ENCODE results near the gene AMER1. TPM values are rescaled to one million over a fixed set of nuclear protein-coding genes. Genes with fewer than 3 reads are reported as not detected.

The AMER1 gene
- total RNA-seq, 4 donors from 2014 or later: 4.0 to 11.1 (median 5.1) TPM

GRCh38 chrX:64186974-64187761 lies 18.3 kb downstream of the AMER1 start:
- H3K9me3 ChIP-seq: no peaks in the 10 kb centered on the region
- DNase-seq: no peak
- intact Hi-C loops (cut with DNase I): no loop called here
- TF ChIP-seq, protein P1, sequence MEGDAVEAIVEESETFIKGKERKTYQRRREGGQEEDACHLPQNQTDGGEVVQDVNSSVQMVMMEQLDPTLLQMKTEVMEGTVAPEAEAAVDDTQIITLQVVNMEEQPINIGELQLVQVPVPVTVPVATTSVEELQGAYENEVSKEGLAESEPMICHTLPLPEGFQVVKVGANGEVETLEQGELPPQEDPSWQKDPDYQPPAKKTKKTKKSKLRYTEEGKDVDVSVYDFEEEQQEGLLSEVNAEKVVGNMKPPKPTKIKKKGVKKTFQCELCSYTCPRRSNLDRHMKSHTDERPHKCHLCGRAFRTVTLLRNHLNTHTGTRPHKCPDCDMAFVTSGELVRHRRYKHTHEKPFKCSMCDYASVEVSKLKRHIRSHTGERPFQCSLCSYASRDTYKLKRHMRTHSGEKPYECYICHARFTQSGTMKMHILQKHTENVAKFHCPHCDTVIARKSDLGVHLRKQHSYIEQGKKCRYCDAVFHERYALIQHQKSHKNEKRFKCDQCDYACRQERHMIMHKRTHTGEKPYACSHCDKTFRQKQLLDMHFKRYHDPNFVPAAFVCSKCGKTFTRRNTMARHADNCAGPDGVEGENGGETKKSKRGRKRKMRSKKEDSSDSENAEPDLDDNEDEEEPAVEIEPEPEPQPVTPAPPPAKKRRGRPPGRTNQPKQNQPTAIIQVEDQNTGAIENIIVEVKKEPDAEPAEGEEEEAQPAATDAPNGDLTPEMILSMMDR (IDR thresholded peaks at IDR 0.05): no peak
- no peaks in the 10 kb centered on the region for H3K27me3 ChIP-seq
- no peak overlapping the region for H3K4me3 ChIP-seq
- WGBS, 2 donors: no CpG with 5 or more reads among the region's 1 CpG
- peaks cover 0 to 40% (median 0%) of the 10 kb centered on the region in 3 donors for H3K36me3 ChIP-seq
- no peaks in the 10 kb centered on the region for H3K4me1 ChIP-seq
- no peak overlapping the region for H3K27ac ChIP-seq

- no peaks in the 10 kb centered on the region for H3K9me3 ChIP-seq
- intact Hi-C loops (cut with DNase I): no loop called here
- 86% methylated on average over 2 of the region's 2 CpGs; no CpG with 5 or more reads in 1 of the 2 donors for WGBS, 2 donors
- no peaks in the 10 kb centered on the region for H3K27me3 ChIP-seq
- no peak overlapping the region for H3K27ac ChIP-seq
- TF ChIP-seq, protein P1 (IDR thresholded peaks at IDR 0.05): no peak
- TF ChIP-seq POLR2A (IDR thresholded peaks at IDR 0.05): no peak
- peaks cover 0 to 13% (median 0%) of the 10 kb centered on the region in 3 donors for H3K36me3 ChIP-seq
- no peaks in the 10 kb centered on the region for H3K4me1 ChIP-seq
- no peak for DNase-seq
- no peak overlapping the region for H3K4me3 ChIP-seq
These were observed 21.1 kb downstream of the AMER1 start for GRCh38 chrX:64184396-64184795.

GRCh38 chrX:64182208-64182607 lies 23.3 kb downstream of the AMER1 start:
- WGBS, 2 donors: 71 to 77% methylated on average over 2 of the region's 2 CpGs
- intact Hi-C loops (cut with DNase I): no loop called here
- no peaks in the 10 kb centered on the region for H3K9me3 ChIP-seq
- H3K4me3 ChIP-seq: no peak overlapping the region
- TF ChIP-seq, protein P1 (IDR thresholded peaks at IDR 0.05): no peak
- TF ChIP-seq POLR2A (IDR thresholded peaks at IDR 0.05): no peak
- no peaks in the 10 kb centered on the region for H3K4me1 ChIP-seq
- peaks cover 0 to 2% (median 0%) of the 10 kb centered on the region in 3 donors for H3K36me3 ChIP-seq
- no peaks in the 10 kb centered on the region for H3K27me3 ChIP-seq
- no peak overlapping the region for H3K27ac ChIP-seq
- no peak for DNase-seq

DNA sequence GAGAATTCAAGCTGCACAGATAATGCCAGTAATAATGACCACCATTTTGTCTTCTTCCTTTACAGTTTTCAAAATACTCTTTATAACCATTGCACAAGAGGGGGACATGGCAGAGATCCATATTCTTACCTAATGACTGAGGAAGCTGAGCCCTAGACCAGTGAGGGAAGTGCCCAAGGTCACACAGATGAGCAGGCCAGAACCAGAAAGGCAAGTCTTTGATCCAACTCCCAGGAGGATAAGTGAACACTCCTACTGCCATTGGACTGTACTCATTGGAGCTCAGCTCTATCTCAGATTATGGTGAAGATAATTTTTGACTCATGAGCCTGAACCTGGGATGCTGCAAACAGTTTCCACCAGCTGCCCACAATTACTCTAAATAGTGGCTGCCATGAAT lies 28.6 kb downstream of the AMER1 start:
- Histone ChIP-seq H3K36me3 (no peaks in the 10 kb centered on the region), H3K4me3 (no peak overlapping the region), H3K27me3 (no peaks in the 10 kb centered on the region), H3K9me3 (no peaks in the 10 kb centered on the region), H3K4me1 (no peaks in the 10 kb centered on the region), H3K27ac (no peak overlapping the region)
- DNase-seq: no peak
- intact Hi-C loops (cut with DNase I): no loop called here
- TF ChIP-seq, protein P1 (IDR thresholded peaks at IDR 0.05): no peak
- no peak for TF ChIP-seq POLR2A (IDR thresholded peaks at IDR 0.05)

- WGBS, 2 donors: 25 to 67% methylated on average over 1 of the region's 1 CpG
- TF ChIP-seq, protein P1 (IDR thresholded peaks at IDR 0.05): no peak
- Histone ChIP-seq H3K27me3 (no peaks in the 10 kb centered on the region), H3K4me1 (peaks cover 0 to 13% (median 0%) of the 10 kb centered on the region in 3 donors), H3K27ac (no peak overlapping the region), H3K36me3 (no peaks in the 10 kb centered on the region), H3K9me3 (no peaks in the 10 kb centered on the region), H3K4me3 (no peak overlapping the region)
- intact Hi-C loops (cut with DNase I): no loop called here
- DNase-seq: no peak
These were observed 35.5 kb downstream of the AMER1 start for GRCh38 chrX:64169988-64170387.
